ENCODE measurements around the gene S1PR4. TPM values are rescaled to one million over a fixed set of nuclear protein-coding genes. Genes with fewer than 3 reads are reported as not detected.

The S1PR4 gene
- total RNA-seq, 4 donors from 2014 or later: 0.66 to 4.7 (median 2.4) TPM

GRCh38 chr19:3187662-3188511 lies 9.3 kb downstream of the S1PR4 start:
- TF ChIP-seq, protein P1, sequence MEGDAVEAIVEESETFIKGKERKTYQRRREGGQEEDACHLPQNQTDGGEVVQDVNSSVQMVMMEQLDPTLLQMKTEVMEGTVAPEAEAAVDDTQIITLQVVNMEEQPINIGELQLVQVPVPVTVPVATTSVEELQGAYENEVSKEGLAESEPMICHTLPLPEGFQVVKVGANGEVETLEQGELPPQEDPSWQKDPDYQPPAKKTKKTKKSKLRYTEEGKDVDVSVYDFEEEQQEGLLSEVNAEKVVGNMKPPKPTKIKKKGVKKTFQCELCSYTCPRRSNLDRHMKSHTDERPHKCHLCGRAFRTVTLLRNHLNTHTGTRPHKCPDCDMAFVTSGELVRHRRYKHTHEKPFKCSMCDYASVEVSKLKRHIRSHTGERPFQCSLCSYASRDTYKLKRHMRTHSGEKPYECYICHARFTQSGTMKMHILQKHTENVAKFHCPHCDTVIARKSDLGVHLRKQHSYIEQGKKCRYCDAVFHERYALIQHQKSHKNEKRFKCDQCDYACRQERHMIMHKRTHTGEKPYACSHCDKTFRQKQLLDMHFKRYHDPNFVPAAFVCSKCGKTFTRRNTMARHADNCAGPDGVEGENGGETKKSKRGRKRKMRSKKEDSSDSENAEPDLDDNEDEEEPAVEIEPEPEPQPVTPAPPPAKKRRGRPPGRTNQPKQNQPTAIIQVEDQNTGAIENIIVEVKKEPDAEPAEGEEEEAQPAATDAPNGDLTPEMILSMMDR (IDR thresholded peaks at IDR 0.05): no peak
- no peak for TF ChIP-seq EP300 (IDR thresholded peaks at IDR 0.05)
- TF ChIP-seq POLR2A (IDR thresholded peaks at IDR 0.05): no peak
- peaks cover 0 to 31% (median 0%) of the 10 kb centered on the region in 3 donors for H3K36me3 ChIP-seq
- no peaks in the 10 kb centered on the region for H3K27me3 ChIP-seq
- H3K27ac ChIP-seq: peak overlapping the region in 1 of 4 donors; percentile 62
- no peaks in the 10 kb centered on the region for H3K9me3 ChIP-seq
- DNase-seq (ENCODE audit: low spot score in 2 of 2): no peak
- no peak overlapping the region for H3K4me3 ChIP-seq
- peaks cover 0 to 35% (median 16%) of the 10 kb centered on the region in 4 donors for H3K4me1 ChIP-seq
- 88% methylated on average over 29 to 34 of the region's 36 CpGs for WGBS, 2 donors

DNA sequence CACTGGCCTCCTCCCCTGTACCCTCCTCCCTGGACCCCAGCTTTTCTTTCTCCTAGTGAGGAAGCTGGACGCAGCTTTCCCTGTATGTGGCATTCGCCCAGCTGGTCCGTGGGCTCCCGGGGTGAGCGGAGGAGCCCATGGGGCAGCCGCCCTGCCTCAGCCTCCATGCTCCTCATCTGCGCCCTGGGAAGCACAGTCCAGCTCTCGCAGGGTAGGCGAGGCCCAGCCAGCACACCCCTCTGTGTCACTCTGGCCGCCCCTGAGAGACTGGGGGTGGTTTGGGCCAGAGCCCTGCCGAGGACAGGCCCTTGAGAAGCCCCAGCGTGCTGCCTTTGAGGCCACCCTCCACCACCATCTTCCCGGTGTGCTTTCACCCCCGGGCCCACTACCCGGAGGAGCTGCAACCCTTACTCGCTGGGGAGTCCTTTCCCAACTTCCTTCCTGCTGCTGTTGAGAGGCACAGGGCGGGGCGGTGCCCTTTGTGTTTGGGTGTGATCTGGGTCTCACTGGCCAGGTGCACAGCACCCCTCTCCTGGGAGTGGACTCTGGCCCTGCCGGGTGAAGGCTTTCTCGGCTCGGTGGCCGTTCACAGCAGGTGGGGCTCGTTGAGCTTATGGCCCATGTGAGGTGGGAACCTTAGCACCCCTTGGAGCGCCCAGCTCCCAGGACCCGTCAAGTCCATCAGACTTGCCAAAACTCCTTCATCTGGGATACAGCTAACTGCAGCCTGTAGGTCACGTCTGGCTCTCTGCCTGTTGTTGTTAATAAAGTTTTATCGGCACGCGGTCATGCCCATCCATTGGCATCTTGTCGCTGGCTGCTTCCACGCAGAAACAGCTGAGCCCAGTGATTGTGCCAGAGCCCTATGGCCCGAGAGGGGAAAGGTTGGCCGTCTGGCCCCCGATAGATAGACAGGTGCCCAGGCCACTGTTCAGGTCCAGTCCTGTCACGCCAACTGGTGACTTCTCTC lies 10.3 kb downstream of the S1PR4 start:
- Histone ChIP-seq H3K4me3 (no peak overlapping the region), H3K9me3 (no peaks in the 10 kb centered on the region), H3K36me3 (peaks cover 0 to 41% (median 0%) of the 10 kb centered on the region in 3 donors), H3K27me3 (no peaks in the 10 kb centered on the region), H3K27ac (peak overlapping the region in 1 of 4 donors; percentile 62), H3K4me1 (peaks cover 0 to 35% (median 16%) of the 10 kb centered on the region in 4 donors)
- TF ChIP-seq EP300 (IDR thresholded peaks at IDR 0.05): no peak
- no peak for TF ChIP-seq POLR2A (IDR thresholded peaks at IDR 0.05)
- TF ChIP-seq, protein P1 (IDR thresholded peaks at IDR 0.05): no peak
- no peak for DNase-seq (ENCODE audit: low spot score in 2 of 2)
- 91 to 93% methylated on average over 29 to 32 of the region's 35 CpGs for WGBS, 2 donors

- no peaks in the 10 kb centered on the region for H3K9me3 ChIP-seq
- WGBS, 2 donors: 80 to 89% methylated on average over 18 to 19 of the region's 28 CpGs
- no peak overlapping the region for H3K27ac ChIP-seq
- peaks cover 0 to 51% (median 0%) of the 10 kb centered on the region in 3 donors for H3K36me3 ChIP-seq
- peaks cover 0 to 30% (median 16%) of the 10 kb centered on the region in 4 donors for H3K4me1 ChIP-seq
- TF ChIP-seq POLR2A (IDR thresholded peaks at IDR 0.05) (no peak), EP300 (IDR thresholded peaks at IDR 0.05) (no peak)
- TF ChIP-seq, protein P1 (IDR thresholded peaks at IDR 0.05): no peak
- no peak overlapping the region for H3K4me3 ChIP-seq
- DNase-seq (ENCODE audit: low spot score in 2 of 2): no peak
- no peaks in the 10 kb centered on the region for H3K27me3 ChIP-seq
These were observed 11.3 kb downstream of the S1PR4 start for GRCh38 chr19:3189702-3190469.

DNA sequence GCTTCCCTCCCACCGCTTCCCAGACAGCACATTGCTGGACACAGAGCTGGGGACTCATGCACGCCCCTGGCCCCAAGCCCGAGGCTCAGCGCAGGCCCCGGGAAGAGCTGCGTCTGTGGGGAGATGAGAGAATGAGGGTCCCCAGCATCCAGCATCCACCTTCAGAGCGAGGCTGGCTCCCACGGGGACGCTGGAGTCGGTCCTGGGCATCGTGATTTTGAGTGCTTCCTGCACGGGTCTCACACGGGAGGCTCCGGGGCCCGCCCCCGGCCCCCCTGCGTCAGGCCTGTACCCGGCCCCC lies 11.9 kb downstream of the S1PR4 start:
- Histone ChIP-seq H3K4me1 (peaks cover 0 to 28% (median 16%) of the 10 kb centered on the region in 4 donors), H3K9me3 (no peaks in the 10 kb centered on the region), H3K27me3 (no peaks in the 10 kb centered on the region), H3K36me3 (peaks cover 0 to 52% (median 0%) of the 10 kb centered on the region in 3 donors), H3K4me3 (no peak overlapping the region), H3K27ac (no peak overlapping the region)
- WGBS, 2 donors: 93 to 95% methylated on average over 8 to 18 of the region's 18 CpGs
- DNase-seq (ENCODE audit: low spot score in 2 of 2): no peak
- TF ChIP-seq POLR2A (IDR thresholded peaks at IDR 0.05): no peak
- TF ChIP-seq, protein P1 (IDR thresholded peaks at IDR 0.05): no peak
- TF ChIP-seq EP300 (IDR thresholded peaks at IDR 0.05): no peak

Data from tibial nerve (tissue), 4 donors.